OCI-LY3 (cell line): ENCODE measurements around the gene CHMP4A.

Source experiments
- CTCF ChIP-seq: fragments of 200-600, 300-600 bp; sonication (generic); IDR thresholded peaks from 2 replicates; pipeline ENCODE4 v1.5.1; 2014; ENCODE audit warnings: antibody characterized with exemption, low read length, low read depth
- EZH2phosphoT487 ChIP-seq: fragments of 200-600 bp; shearing (Covaris generic); IDR thresholded peaks from 2 replicates; pipeline ENCODE4 v1.6.1; 2018; ENCODE audit warnings: antibody characterized with exemption, mixed run types, low read depth

DNA sequence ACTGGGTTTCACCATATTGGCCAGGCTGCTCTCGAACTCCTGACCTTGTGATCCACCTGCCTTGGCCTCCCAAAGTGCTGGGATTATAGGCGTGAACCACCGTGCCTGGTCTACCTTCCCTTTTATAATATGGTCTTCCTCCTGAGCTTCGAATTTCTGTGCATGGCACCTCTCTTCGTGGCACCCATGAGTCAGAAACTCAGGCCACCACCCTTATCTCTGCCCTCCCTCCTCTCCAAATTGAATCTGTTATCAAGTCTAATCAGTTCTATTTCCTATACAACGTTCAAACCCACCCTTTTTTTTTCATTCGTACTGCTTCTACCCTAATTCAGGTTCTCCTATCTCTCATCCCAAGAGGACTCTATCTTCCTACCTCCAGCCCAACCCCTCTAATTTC is 34.1 kb upstream of the CHMP4A start:
- TF ChIP-seq CTCF (no peak), EZH2phosphoT487 (no peak)
